ENCODE measurements around the gene PARN. TPM values are rescaled to one million over a fixed set of nuclear protein-coding genes. Genes with fewer than 3 reads are reported as not detected.

Gene PARN
- polyA plus RNA-seq, 1 donor from 2014 or later: 22.3 TPM

DNA sequence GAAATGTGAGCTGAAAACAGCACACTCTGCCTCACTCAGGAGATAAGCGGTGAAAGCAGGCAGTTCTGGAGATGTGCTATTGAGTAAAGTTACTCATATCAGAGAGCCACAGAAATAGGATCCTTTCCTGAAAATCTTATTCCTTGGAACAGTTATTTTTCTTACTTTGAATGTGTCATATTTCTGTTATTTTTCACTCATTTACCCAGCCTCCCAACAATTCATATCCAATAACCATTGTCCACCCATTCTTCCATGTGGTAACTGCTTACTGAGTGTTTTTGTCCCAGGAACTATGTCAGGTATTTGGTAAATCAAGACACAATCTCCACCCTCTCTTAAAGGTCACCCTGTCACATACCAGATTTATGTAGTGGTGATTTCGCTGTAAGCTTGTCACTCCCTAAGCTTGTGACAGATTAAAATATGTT lies 144.9 kb downstream of the PARN start:
- no peaks in the 10 kb centered on the region for H3K9me2 ChIP-seq (ENCODE audit: insufficient read depth, low read length)
- H3K27ac ChIP-seq (ENCODE audit: low read length): no peak overlapping the region
- H3K9ac ChIP-seq (ENCODE audit: low read length): no peak overlapping the region
- H3K4me3 ChIP-seq (ENCODE audit: low read length): no peak overlapping the region
- H3K9me3 ChIP-seq (ENCODE audit: low read length): peaks cover 3% of the 10 kb centered on the region
- no peak overlapping the region for H3K4me2 ChIP-seq (ENCODE audit: low read length)
- H2AFZ ChIP-seq (ENCODE audit: low read depth, low read length): no peak overlapping the region
- H3K36me3 ChIP-seq (ENCODE audit: insufficient read depth, low read length): no peaks in the 10 kb centered on the region
- TF ChIP-seq RAD21 (conservative IDR thresholded peaks at IDR 0.05) (no peak), TAF1 (IDR thresholded peaks at IDR 0.05; ENCODE audit: low read depth) (no peak), MXI1 (conservative IDR thresholded peaks at IDR 0.05; ENCODE audit: poor library complexity, severe bottlenecking) (no peak), POLR2AphosphoS5 (IDR thresholded peaks at IDR 0.05) (no peak), REST (IDR thresholded peaks at IDR 0.05; ENCODE audit: borderline replicate concordance) (no peak), EP300 (conservative IDR thresholded peaks at IDR 0.05; ENCODE audit: poor library complexity, severe bottlenecking) (no peak), EZH2 (IDR thresholded peaks at IDR 0.05; ENCODE audit: borderline replicate concordance, insufficient read depth, low read length, poor library complexity, severe bottlenecking) (no peak), SMC3 (conservative IDR thresholded peaks at IDR 0.05; ENCODE audit: poor library complexity) (no peak), CTCF (IDR thresholded peaks at IDR 0.05; ENCODE audit: poor library complexity, severe bottlenecking) (no peak)
- H3K27me3 ChIP-seq (ENCODE audit: insufficient read depth, low read depth, low read length): no peaks in the 10 kb centered on the region
- H4K20me1 ChIP-seq (ENCODE audit: insufficient read depth): no peaks in the 10 kb centered on the region
- H3F3A ChIP-seq (ENCODE audit: insufficient read depth, low read length, poor library complexity, severe bottlenecking): no peaks in the 10 kb centered on the region
- H3K79me2 ChIP-seq (replicated peaks; ENCODE audit: insufficient read depth, low read length): no peaks in the 10 kb centered on the region

- no peaks in the 10 kb centered on the region for H3K79me2 ChIP-seq (replicated peaks; ENCODE audit: insufficient read depth, low read length)
- TF ChIP-seq REST (IDR thresholded peaks at IDR 0.05; ENCODE audit: borderline replicate concordance) (no peak), EP300 (conservative IDR thresholded peaks at IDR 0.05; ENCODE audit: poor library complexity, severe bottlenecking) (no peak), TAF1 (IDR thresholded peaks at IDR 0.05; ENCODE audit: low read depth) (no peak), POLR2AphosphoS5 (IDR thresholded peaks at IDR 0.05) (no peak), MXI1 (conservative IDR thresholded peaks at IDR 0.05; ENCODE audit: poor library complexity, severe bottlenecking) (no peak), EZH2 (IDR thresholded peaks at IDR 0.05; ENCODE audit: borderline replicate concordance, insufficient read depth, low read length, poor library complexity, severe bottlenecking) (no peak), SMC3 (conservative IDR thresholded peaks at IDR 0.05; ENCODE audit: poor library complexity) (no peak), RAD21 (conservative IDR thresholded peaks at IDR 0.05) (no peak), CTCF (IDR thresholded peaks at IDR 0.05; ENCODE audit: poor library complexity, severe bottlenecking) (no peak)
These were observed 146.2 kb downstream of the PARN start for GRCh38 chr16:14483819-14484385.

More at GRCh38 chr16:14483819-14484385, 146.2 kb downstream of the PARN start:
- Histone ChIP-seq H3K4me3 (ENCODE audit: low read length) (no peak overlapping the region), H3F3A (ENCODE audit: insufficient read depth, low read length, poor library complexity, severe bottlenecking) (no peaks in the 10 kb centered on the region), H3K36me3 (ENCODE audit: insufficient read depth, low read length) (no peaks in the 10 kb centered on the region), H2AFZ (ENCODE audit: low read depth, low read length) (no peak overlapping the region), H4K20me1 (ENCODE audit: insufficient read depth) (no peaks in the 10 kb centered on the region), H3K9ac (ENCODE audit: low read length) (no peak overlapping the region), H3K9me2 (ENCODE audit: insufficient read depth, low read length) (no peaks in the 10 kb centered on the region), H3K9me3 (ENCODE audit: low read length) (peaks cover 7% of the 10 kb centered on the region), H3K27me3 (ENCODE audit: insufficient read depth, low read depth, low read length) (no peaks in the 10 kb centered on the region), H3K4me2 (ENCODE audit: low read length) (no peak overlapping the region), H3K27ac (ENCODE audit: low read length) (no peak overlapping the region)

Measured in neural cell (in vitro differentiated cells).